Measurements from ENCODE around the gene MLLT3. TPM values are rescaled to one million over a fixed set of nuclear protein-coding genes. Genes with fewer than 3 reads are reported as not detected.

Gene MLLT3
- total RNA-seq, 1 donor from 2014 or later, result 35.1 TPM

- Mint-ChIP-seq H3K9me3 (ENCODE audit: unreplicated experiment) (no peaks in the 10 kb centered on the region), H3K4me1 (ENCODE audit: low read depth, unreplicated experiment) (peaks cover 13% of the 10 kb centered on the region), H3K4me3 (ENCODE audit: unreplicated experiment) (no peak overlapping the region), H3K36me3 (ENCODE audit: low read depth, unreplicated experiment) (no peaks in the 10 kb centered on the region), H3K27ac (ENCODE audit: unreplicated experiment) (no peak overlapping the region), H3K27me3 (ENCODE audit: low read depth, unreplicated experiment) (no peaks in the 10 kb centered on the region)
- H3K27ac ChIP-seq (ENCODE audit: low read depth, low read length), result no peak overlapping the region
- no peak overlapping the region for H2AFZ ChIP-seq (ENCODE audit: low read depth, low read length)
- H3K36me3 ChIP-seq (ENCODE audit: insufficient read depth, low read length), result no peaks in the 10 kb centered on the region
- H3K4me3 ChIP-seq (ENCODE audit: insufficient read depth, low read depth, low read length), result no peak overlapping the region
- no peak for TF ChIP-seq CTCF (IDR thresholded peaks at IDR 0.05; ENCODE audit: insufficient read depth, low read depth, low read length)
- TF ChIP-seq EZH2 (IDR thresholded peaks at IDR 0.05; ENCODE audit: insufficient read depth, low read length), result no peak
- H3K4me2 ChIP-seq (ENCODE audit: low read length), result no peak overlapping the region
- H3K27me3 ChIP-seq (ENCODE audit: insufficient read depth, low read length), result no peaks in the 10 kb centered on the region
- H3K9me3 ChIP-seq (ENCODE audit: insufficient read depth, low read depth, low read length), result no peaks in the 10 kb centered on the region
- H3K4me1 ChIP-seq (ENCODE audit: insufficient read depth, low read length), result no peaks in the 10 kb centered on the region
- no peak overlapping the region for H3K9ac ChIP-seq (ENCODE audit: low read length)
- no peaks in the 10 kb centered on the region for H3K79me2 ChIP-seq (ENCODE audit: insufficient read depth, low read length)
- DNase-seq (ENCODE audit: low read depth) (no peak), FAIRE-seq (no peak)
- no peaks in the 10 kb centered on the region for H4K20me1 ChIP-seq (ENCODE audit: insufficient read depth, low read length)
These were observed 89.7 kb downstream of the MLLT3 start for GRCh38 chr9:20532584-20532983.

GRCh38 chr9:20529837-20530236, 92.5 kb downstream of the MLLT3 start:
- H3K9ac ChIP-seq (ENCODE audit: low read length), result no peak overlapping the region
- FAIRE-seq, result no peak
- H3K27me3 Mint-ChIP-seq (ENCODE audit: low read depth, unreplicated experiment), result no peaks in the 10 kb centered on the region

More at GRCh38 chr9:20529837-20530236, 92.5 kb downstream of the MLLT3 start:
- Histone ChIP-seq H3K4me2 (ENCODE audit: low read length) (no peak overlapping the region), H3K27me3 (ENCODE audit: insufficient read depth, low read length) (no peaks in the 10 kb centered on the region), H3K36me3 (ENCODE audit: insufficient read depth, low read length) (no peaks in the 10 kb centered on the region), H4K20me1 (ENCODE audit: insufficient read depth, low read length) (no peaks in the 10 kb centered on the region), H3K4me3 (ENCODE audit: insufficient read depth, low read depth, low read length) (no peak overlapping the region), H3K27ac (ENCODE audit: low read depth, low read length) (no peak overlapping the region), H2AFZ (ENCODE audit: low read depth, low read length) (no peak overlapping the region), H3K4me1 (ENCODE audit: insufficient read depth, low read length) (no peaks in the 10 kb centered on the region), H3K9me3 (ENCODE audit: insufficient read depth, low read depth, low read length) (no peaks in the 10 kb centered on the region), H3K79me2 (ENCODE audit: insufficient read depth, low read length) (no peaks in the 10 kb centered on the region)
- DNase-seq (ENCODE audit: low read depth), result no peak
- Mint-ChIP-seq H3K4me1 (ENCODE audit: low read depth, unreplicated experiment) (peaks cover 11% of the 10 kb centered on the region), H3K27ac (ENCODE audit: unreplicated experiment) (no peak overlapping the region), H3K9me3 (ENCODE audit: unreplicated experiment) (no peaks in the 10 kb centered on the region), H3K36me3 (ENCODE audit: low read depth, unreplicated experiment) (no peaks in the 10 kb centered on the region), H3K4me3 (ENCODE audit: unreplicated experiment) (no peak overlapping the region)
- TF ChIP-seq EZH2 (IDR thresholded peaks at IDR 0.05; ENCODE audit: insufficient read depth, low read length) (no peak), CTCF (IDR thresholded peaks at IDR 0.05; ENCODE audit: insufficient read depth, low read depth, low read length) (no peak)
